ENCODE data around the gene TTC28.

TTC28 gene

GRCh38 chr22:28027453-28028448 is 651.9 kb downstream of the TTC28 start:
- Histone ChIP-seq H3K36me3 (ENCODE audit: control insufficient read depth, insufficient read depth, low read length) (no peaks in the 10 kb centered on the region), H3K9ac (ENCODE audit: low read depth, low read length) (no peak overlapping the region), H3K27me3 (ENCODE audit: control insufficient read depth, insufficient read depth, low read length) (no peaks in the 10 kb centered on the region), H3K4me1 (ENCODE audit: control insufficient read depth, insufficient read depth, low read length) (no peaks in the 10 kb centered on the region), H3K9me3 (ENCODE audit: control insufficient read depth, insufficient read depth, low read length) (no peaks in the 10 kb centered on the region), H3K4me3 (ENCODE audit: low read depth, low read length) (no peak overlapping the region)

GRCh38 chr22:28025866-28026575 is 653.6 kb downstream of the TTC28 start:
- H3K9ac ChIP-seq (ENCODE audit: low read depth, low read length), result no peak overlapping the region
- no peaks in the 10 kb centered on the region for H3K27me3 ChIP-seq (ENCODE audit: control insufficient read depth, insufficient read depth, low read length)
- no peaks in the 10 kb centered on the region for H3K36me3 ChIP-seq (ENCODE audit: control insufficient read depth, insufficient read depth, low read length)
- no peak overlapping the region for H3K4me3 ChIP-seq (ENCODE audit: low read depth, low read length)
- no peaks in the 10 kb centered on the region for H3K4me1 ChIP-seq (ENCODE audit: control insufficient read depth, insufficient read depth, low read length)
- H3K9me3 ChIP-seq (ENCODE audit: control insufficient read depth, insufficient read depth, low read length), result no peaks in the 10 kb centered on the region

GRCh38 chr22:28025333-28025732 is 654.3 kb downstream of the TTC28 start:
- Histone ChIP-seq H3K4me1 (ENCODE audit: control insufficient read depth, insufficient read depth, low read length) (no peaks in the 10 kb centered on the region), H3K36me3 (ENCODE audit: control insufficient read depth, insufficient read depth, low read length) (no peaks in the 10 kb centered on the region), H3K27me3 (ENCODE audit: control insufficient read depth, insufficient read depth, low read length) (no peaks in the 10 kb centered on the region), H3K9ac (ENCODE audit: low read depth, low read length) (no peak overlapping the region), H3K9me3 (ENCODE audit: control insufficient read depth, insufficient read depth, low read length) (no peaks in the 10 kb centered on the region), H3K4me3 (ENCODE audit: low read depth, low read length) (no peak overlapping the region)

GRCh38 chr22:28024422-28024888 is 655.2 kb downstream of the TTC28 start:
- Histone ChIP-seq H3K9me3 (ENCODE audit: control insufficient read depth, insufficient read depth, low read length) (no peaks in the 10 kb centered on the region), H3K4me1 (ENCODE audit: control insufficient read depth, insufficient read depth, low read length) (no peaks in the 10 kb centered on the region), H3K9ac (ENCODE audit: low read depth, low read length) (no peak overlapping the region), H3K27me3 (ENCODE audit: control insufficient read depth, insufficient read depth, low read length) (no peaks in the 10 kb centered on the region), H3K4me3 (ENCODE audit: low read depth, low read length) (no peak overlapping the region), H3K36me3 (ENCODE audit: control insufficient read depth, insufficient read depth, low read length) (no peaks in the 10 kb centered on the region)

GRCh38 chr22:28023774-28024173 is 655.9 kb downstream of the TTC28 start:
- H3K9me3 ChIP-seq (ENCODE audit: control insufficient read depth, insufficient read depth, low read length), result no peaks in the 10 kb centered on the region
- no peak overlapping the region for H3K9ac ChIP-seq (ENCODE audit: low read depth, low read length)
- no peaks in the 10 kb centered on the region for H3K4me1 ChIP-seq (ENCODE audit: control insufficient read depth, insufficient read depth, low read length)
- H3K27me3 ChIP-seq (ENCODE audit: control insufficient read depth, insufficient read depth, low read length), result no peaks in the 10 kb centered on the region
- H3K4me3 ChIP-seq (ENCODE audit: low read depth, low read length), result no peak overlapping the region
- H3K36me3 ChIP-seq (ENCODE audit: control insufficient read depth, insufficient read depth, low read length), result no peaks in the 10 kb centered on the region

- Histone ChIP-seq H3K27me3 (ENCODE audit: control insufficient read depth, insufficient read depth, low read length) (no peaks in the 10 kb centered on the region), H3K4me1 (ENCODE audit: control insufficient read depth, insufficient read depth, low read length) (no peaks in the 10 kb centered on the region), H3K9me3 (ENCODE audit: control insufficient read depth, insufficient read depth, low read length) (no peaks in the 10 kb centered on the region), H3K36me3 (ENCODE audit: control insufficient read depth, insufficient read depth, low read length) (no peaks in the 10 kb centered on the region), H3K9ac (ENCODE audit: low read depth, low read length) (no peak overlapping the region), H3K4me3 (ENCODE audit: low read depth, low read length) (no peak overlapping the region)
Observed at GRCh38 chr22:28023036-28023435, 656.6 kb downstream of the TTC28 start.

GRCh38 chr22:28021998-28022660 is 657.5 kb downstream of the TTC28 start:
- Histone ChIP-seq H3K9ac (ENCODE audit: low read depth, low read length) (no peak overlapping the region), H3K4me3 (ENCODE audit: low read depth, low read length) (no peak overlapping the region), H3K27me3 (ENCODE audit: control insufficient read depth, insufficient read depth, low read length) (no peaks in the 10 kb centered on the region), H3K9me3 (ENCODE audit: control insufficient read depth, insufficient read depth, low read length) (no peaks in the 10 kb centered on the region), H3K36me3 (ENCODE audit: control insufficient read depth, insufficient read depth, low read length) (no peaks in the 10 kb centered on the region), H3K4me1 (ENCODE audit: control insufficient read depth, insufficient read depth, low read length) (no peaks in the 10 kb centered on the region)

- no peaks in the 10 kb centered on the region for H3K9me3 ChIP-seq (ENCODE audit: control insufficient read depth, insufficient read depth, low read length)
- H3K4me1 ChIP-seq (ENCODE audit: control insufficient read depth, insufficient read depth, low read length), result no peaks in the 10 kb centered on the region
- no peak overlapping the region for H3K9ac ChIP-seq (ENCODE audit: low read depth, low read length)
- H3K4me3 ChIP-seq (ENCODE audit: low read depth, low read length), result no peak overlapping the region
- no peaks in the 10 kb centered on the region for H3K27me3 ChIP-seq (ENCODE audit: control insufficient read depth, insufficient read depth, low read length)
- H3K36me3 ChIP-seq (ENCODE audit: control insufficient read depth, insufficient read depth, low read length), result no peaks in the 10 kb centered on the region
Observed at GRCh38 chr22:28021116-28021997, 658.3 kb downstream of the TTC28 start.

GRCh38 chr22:28019881-28020861 is 659.5 kb downstream of the TTC28 start:
- H3K9me3 ChIP-seq (ENCODE audit: control insufficient read depth, insufficient read depth, low read length), result no peaks in the 10 kb centered on the region
- H3K4me1 ChIP-seq (ENCODE audit: control insufficient read depth, insufficient read depth, low read length), result no peaks in the 10 kb centered on the region
- H3K36me3 ChIP-seq (ENCODE audit: control insufficient read depth, insufficient read depth, low read length), result no peaks in the 10 kb centered on the region
- no peak overlapping the region for H3K4me3 ChIP-seq (ENCODE audit: low read depth, low read length)
- H3K27me3 ChIP-seq (ENCODE audit: control insufficient read depth, insufficient read depth, low read length), result no peaks in the 10 kb centered on the region
- H3K9ac ChIP-seq (ENCODE audit: low read depth, low read length), result no peak overlapping the region

GRCh38 chr22:28019360-28019759 is 660.3 kb downstream of the TTC28 start:
- Histone ChIP-seq H3K4me1 (ENCODE audit: control insufficient read depth, insufficient read depth, low read length) (no peaks in the 10 kb centered on the region), H3K9me3 (ENCODE audit: control insufficient read depth, insufficient read depth, low read length) (no peaks in the 10 kb centered on the region), H3K9ac (ENCODE audit: low read depth, low read length) (no peak overlapping the region), H3K4me3 (ENCODE audit: low read depth, low read length) (no peak overlapping the region), H3K36me3 (ENCODE audit: control insufficient read depth, insufficient read depth, low read length) (no peaks in the 10 kb centered on the region), H3K27me3 (ENCODE audit: control insufficient read depth, insufficient read depth, low read length) (no peaks in the 10 kb centered on the region)
